Measurements from ENCODE around the gene DPH1.

DNA sequence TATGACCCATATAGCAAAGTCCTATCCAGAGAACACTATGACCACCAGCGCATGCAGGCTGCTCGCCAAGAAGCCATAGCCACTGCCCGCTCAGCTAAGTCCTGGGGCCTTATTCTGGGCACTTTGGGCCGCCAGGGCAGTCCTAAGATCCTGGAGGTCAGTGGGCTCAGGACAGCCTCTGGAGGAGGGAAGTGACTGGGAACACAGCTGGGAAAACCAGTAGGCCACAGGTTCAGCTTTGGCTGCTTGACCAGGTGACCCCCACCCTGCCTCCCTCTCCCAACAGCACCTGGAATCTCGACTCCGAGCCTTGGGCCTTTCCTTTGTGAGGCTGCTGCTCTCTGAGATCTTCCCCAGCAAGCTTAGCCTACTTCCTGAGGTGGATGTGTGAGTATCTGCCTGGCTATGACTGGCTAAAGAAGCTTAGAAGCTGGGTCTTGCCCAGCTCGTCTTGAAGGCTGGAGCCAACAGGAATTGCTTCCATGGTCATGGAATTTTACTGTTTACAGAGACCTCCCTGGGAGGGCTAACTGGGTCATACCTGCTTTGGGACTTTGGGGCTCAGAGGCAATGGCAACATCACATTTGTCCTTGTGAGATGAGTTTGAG, 10.4 kb downstream of the DPH1 start:
- TF ChIP-seq POLR2AphosphoS5 (IDR thresholded peaks at IDR 0.05; ENCODE audit: low read depth, low read length) (no peak), POLR2A (IDR thresholded peaks at IDR 0.05; ENCODE audit: low read depth, low read length) (no peak), TAF1 (IDR thresholded peaks at IDR 0.05; ENCODE audit: borderline replicate concordance, low read depth, low read length) (no peak)

Data from GM12892 (cell line).